Measurements from ENCODE around the gene RIBC1. TPM values are rescaled to one million over a fixed set of nuclear protein-coding genes. Genes with fewer than 3 reads are reported as not detected.
"Not testable (repeated sequence)": the region's sequence is repeated elsewhere in the genome, so short reads cannot be mapped to it uniquely, and the experiment has no call there.

The RIBC1 gene
- total RNA-seq, 1 donor from 2014 or later = 2.0 TPM

DNA sequence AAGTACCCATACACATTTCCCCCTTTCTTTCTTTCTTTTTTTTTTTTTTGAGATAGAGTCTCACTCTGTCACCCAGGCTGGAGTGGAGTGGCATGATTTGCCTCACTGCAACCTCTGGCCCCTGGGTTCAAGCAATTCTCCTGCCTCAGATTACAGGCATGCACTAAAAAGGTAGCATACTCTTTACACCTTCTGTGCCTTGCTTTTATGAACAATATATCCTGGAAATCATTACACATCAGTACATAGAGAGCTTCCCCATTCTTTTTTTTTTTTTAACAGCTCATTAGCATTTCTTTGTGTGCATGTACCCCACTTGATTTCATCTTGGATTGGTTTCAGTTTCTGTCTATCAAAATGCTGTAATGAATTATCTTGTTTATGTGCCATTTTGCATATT lies 30.1 kb downstream of the RIBC1 start:
- peaks cover 5% of the 10 kb centered on the region for H3K27me3 Mint-ChIP-seq (ENCODE audit: low read depth)
- DNase-seq (ENCODE audit: low spot score in 2 of 2, unreplicated experiment in 2 of 2) = no peak
- H3K4me3 Mint-ChIP-seq = no peak overlapping the region
- H3K27ac Mint-ChIP-seq = no peak overlapping the region
- peaks cover 23% of the 10 kb centered on the region for H3K9me3 Mint-ChIP-seq
- no peaks in the 10 kb centered on the region for H3K36me3 Mint-ChIP-seq
- H3K4me1 Mint-ChIP-seq = no peaks in the 10 kb centered on the region
- no peak for TF ChIP-seq CTCF (IDR thresholded peaks at IDR 0.05; ENCODE audit: unreplicated experiment)

DNA sequence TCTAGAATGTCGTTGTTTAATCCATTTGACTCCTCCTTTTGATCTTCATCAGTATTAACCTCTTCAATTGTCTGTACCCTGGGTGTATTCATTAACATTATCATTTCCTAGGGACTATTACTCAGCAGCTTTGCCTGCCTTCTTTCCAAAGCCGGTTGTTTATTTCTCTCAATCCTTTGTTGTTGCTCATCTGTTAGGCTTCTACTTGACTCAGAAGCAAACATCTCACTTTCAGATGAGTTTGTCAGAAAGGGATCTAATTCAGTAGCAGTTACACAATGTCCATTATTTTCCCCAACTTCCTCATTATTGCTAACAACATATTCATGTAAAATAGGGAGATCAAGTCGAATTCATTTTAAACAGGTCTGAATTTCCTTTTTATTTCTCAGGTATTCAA lies 33.6 kb downstream of the RIBC1 start:
- DNase-seq (ENCODE audit: low spot score in 2 of 2, unreplicated experiment in 2 of 2) = no peak
- Mint-ChIP-seq H3K4me3 (no peak overlapping the region), H3K9me3 (peaks cover 20% of the 10 kb centered on the region)

GRCh38 chrX:53458082-53458481 lies 35.4 kb downstream of the RIBC1 start:
- peaks cover 9% of the 10 kb centered on the region for H3K27me3 Mint-ChIP-seq (ENCODE audit: low read depth)
- H3K27ac Mint-ChIP-seq = no peak overlapping the region
- no peak for TF ChIP-seq CTCF (IDR thresholded peaks at IDR 0.05; ENCODE audit: unreplicated experiment)
- no peaks in the 10 kb centered on the region for H3K4me1 Mint-ChIP-seq
- H3K4me3 Mint-ChIP-seq = no peak overlapping the region
- H3K9me3 Mint-ChIP-seq = peaks cover 21% of the 10 kb centered on the region
- no peaks in the 10 kb centered on the region for H3K36me3 Mint-ChIP-seq
- DNase-seq (ENCODE audit: low spot score in 2 of 2, unreplicated experiment in 2 of 2) = no peak

More for the DNA sequence above, 33.6 kb downstream of the RIBC1 start:
- no peaks in the 10 kb centered on the region for H3K4me1 Mint-ChIP-seq
- no peaks in the 10 kb centered on the region for H3K36me3 Mint-ChIP-seq
- no peak for TF ChIP-seq CTCF (IDR thresholded peaks at IDR 0.05; ENCODE audit: unreplicated experiment)
- H3K27me3 Mint-ChIP-seq (ENCODE audit: low read depth) = peaks cover 8% of the 10 kb centered on the region
- no peak overlapping the region for H3K27ac Mint-ChIP-seq

DNA sequence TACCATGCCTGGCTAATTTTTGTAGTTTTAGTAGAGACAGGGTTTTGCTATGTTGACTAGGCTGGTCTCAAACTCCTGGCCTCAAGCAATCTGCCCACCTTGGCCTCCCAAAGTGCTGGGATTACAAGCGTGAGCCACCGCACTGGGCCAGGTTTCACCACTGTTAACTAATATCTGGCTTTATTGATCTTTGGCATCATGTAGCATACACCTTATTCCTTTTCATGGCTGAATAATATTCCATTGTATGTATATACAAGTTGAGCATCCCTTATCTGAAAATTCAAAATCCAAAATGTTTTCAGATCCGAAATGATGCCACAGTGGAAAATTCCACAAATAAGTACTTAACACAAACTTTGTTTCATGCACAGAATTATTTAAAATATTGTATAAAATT lies 46.0 kb downstream of the RIBC1 start:
- not testable (repeated sequence) for DNase-seq (ENCODE audit: low spot score in 2 of 2, unreplicated experiment in 2 of 2); H3K36me3 Mint-ChIP-seq; H3K27ac Mint-ChIP-seq; H3K4me3 Mint-ChIP-seq; H3K4me1 Mint-ChIP-seq
- Mint-ChIP-seq H3K9me3 (peaks cover 19% of the 10 kb centered on the region), H3K27me3 (ENCODE audit: low read depth) (peaks cover 15% of the 10 kb centered on the region)

DNA sequence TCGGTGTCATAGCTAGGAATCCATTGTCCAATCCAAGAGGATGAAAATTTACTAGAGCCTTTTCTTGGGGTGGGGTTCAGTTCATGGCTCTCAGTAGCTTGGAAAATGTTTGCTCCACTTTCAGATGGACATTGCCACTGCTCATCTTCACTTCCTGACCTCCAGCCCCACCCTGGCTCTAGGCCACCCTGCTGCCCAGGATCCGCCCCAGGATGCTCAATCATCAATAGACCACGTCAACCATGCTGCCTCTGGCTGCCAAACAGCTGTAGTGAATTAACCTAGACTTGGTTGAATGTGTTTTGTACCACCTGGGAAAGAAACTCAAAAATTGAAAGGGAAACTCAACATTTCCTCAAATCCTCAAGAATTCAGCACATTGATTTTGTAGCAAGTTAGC lies 48.7 kb downstream of the RIBC1 start:
- no peaks in the 10 kb centered on the region for H3K36me3 Mint-ChIP-seq
- peaks cover 18% of the 10 kb centered on the region for H3K27me3 Mint-ChIP-seq (ENCODE audit: low read depth)
- peaks cover 25% of the 10 kb centered on the region for H3K9me3 Mint-ChIP-seq
- no peak overlapping the region for H3K4me3 Mint-ChIP-seq
- H3K27ac Mint-ChIP-seq = no peak overlapping the region
- no peak for DNase-seq (ENCODE audit: low spot score in 2 of 2, unreplicated experiment in 2 of 2)
- TF ChIP-seq CTCF (IDR thresholded peaks at IDR 0.05; ENCODE audit: unreplicated experiment) = no peak
- H3K4me1 Mint-ChIP-seq = no peaks in the 10 kb centered on the region

GRCh38 chrX:53474707-53475106 lies 52.0 kb downstream of the RIBC1 start:
- TF ChIP-seq CTCF (IDR thresholded peaks at IDR 0.05; ENCODE audit: unreplicated experiment) = no peak
- Mint-ChIP-seq H3K9me3 (peaks cover 37% of the 10 kb centered on the region), H3K27me3 (ENCODE audit: low read depth) (peaks cover 16% of the 10 kb centered on the region), H3K36me3 (no peaks in the 10 kb centered on the region), H3K4me3 (no peak overlapping the region), H3K27ac (no peak overlapping the region), H3K4me1 (no peaks in the 10 kb centered on the region)
- no peak for DNase-seq (ENCODE audit: low spot score in 2 of 2, unreplicated experiment in 2 of 2)
